Measurements from ENCODE around the gene CDH13.

CDH13 gene

DNA sequence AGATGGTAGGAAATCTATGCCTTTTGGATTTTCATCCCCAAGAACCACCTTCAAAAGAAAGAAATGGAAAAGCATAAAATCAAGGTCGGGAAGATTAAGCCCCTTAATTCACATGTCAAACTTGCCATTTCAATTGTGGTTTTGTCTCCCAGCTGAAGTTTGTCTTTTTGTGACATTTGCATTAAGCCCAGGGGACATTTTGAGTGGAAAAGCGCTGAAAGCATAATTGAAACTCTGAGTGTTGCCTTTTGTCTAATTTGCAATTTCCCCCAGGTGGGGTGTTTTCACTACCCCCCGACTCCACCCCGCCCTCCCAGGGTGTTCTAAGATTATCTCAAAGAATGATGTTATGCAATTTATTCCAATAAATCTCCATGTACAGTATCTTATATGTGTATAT is 396.2 kb downstream of the CDH13 start:
- in situ Hi-C loops (cut with MboI; ENCODE audit: low sequenced_read_pairs) = no loop called here

DNA sequence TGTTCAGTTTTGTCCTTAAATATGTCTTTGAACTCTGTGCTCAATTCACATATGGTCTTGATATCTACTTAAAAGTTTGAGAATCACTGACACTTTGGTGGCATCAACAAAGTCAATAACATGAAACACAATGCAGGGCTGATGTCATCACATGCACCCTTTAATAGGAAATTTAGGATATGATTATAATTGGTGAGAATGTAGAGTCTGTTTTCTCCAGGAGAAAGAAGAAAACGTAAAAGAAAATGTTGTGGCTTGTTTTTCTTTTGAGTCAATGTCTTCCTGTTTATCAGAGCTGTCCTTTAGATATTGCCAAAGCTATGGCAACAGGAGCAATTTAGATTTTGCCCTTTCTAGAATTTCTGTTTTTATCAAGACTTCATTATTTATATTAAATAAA is 396.9 kb downstream of the CDH13 start:
- in situ Hi-C loops (cut with MboI; ENCODE audit: low sequenced_read_pairs) = no loop called here

DNA sequence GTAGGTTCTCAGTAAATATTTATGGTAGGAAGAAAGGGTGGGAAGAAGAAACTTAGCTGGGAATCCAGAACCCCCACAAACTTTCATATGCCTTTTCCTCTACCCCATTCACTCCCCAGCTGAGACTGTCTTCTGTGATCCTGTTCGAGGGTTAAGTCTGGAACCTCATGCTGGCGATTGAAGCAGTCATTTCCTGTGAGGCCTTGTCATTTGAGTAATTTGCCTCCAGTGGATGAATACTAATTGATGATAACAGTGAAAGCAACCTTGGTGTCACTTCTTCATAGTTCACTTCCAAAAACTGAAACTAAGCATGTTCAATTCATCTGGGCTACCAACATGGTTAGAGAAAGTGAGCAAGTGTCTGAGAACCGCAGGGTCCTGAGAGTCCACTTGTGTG is 401.2 kb downstream of the CDH13 start:
- in situ Hi-C loops (cut with MboI; ENCODE audit: low sequenced_read_pairs) = no loop called here

DNA sequence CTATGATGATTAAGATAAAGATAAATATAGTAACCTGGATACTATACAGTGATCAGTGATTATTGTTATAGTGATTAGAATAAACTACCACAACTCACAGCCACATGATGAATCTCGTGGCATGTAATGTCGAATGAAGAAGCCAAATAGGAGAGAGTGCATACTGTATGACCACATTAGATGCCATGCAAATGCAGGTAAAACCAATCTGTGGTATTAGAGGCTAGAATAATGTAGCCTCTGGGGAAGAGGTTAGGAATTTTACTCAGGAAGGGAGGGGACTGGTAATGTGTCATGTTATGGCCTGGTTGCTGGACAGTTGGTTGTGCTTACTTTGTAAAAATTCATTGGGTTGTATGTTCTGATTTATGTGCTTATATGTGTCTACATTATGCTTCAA is 402.7 kb downstream of the CDH13 start:
- in situ Hi-C loops (cut with MboI; ENCODE audit: low sequenced_read_pairs) = no loop called here

DNA sequence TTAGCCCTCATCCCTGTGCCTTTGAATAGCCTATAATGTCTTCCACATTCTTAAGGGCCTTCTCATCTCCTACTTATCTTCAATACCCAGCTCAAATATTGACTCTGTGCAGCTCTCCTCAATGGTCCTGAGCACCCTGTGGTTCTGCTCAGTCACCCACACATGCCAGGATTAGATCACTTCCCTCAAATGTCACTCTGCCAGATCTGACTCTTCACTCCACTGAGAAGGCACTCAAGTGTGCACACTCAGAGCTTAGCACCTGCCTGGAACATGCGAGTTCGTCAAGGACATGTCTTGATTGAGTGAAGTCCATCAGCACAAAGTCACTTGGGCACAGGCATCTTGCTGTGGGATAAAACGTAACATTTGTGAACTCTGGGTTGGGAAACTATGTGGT is 404.8 kb downstream of the CDH13 start:
- in situ Hi-C loops (cut with MboI; ENCODE audit: low sequenced_read_pairs) = no loop called here

DNA sequence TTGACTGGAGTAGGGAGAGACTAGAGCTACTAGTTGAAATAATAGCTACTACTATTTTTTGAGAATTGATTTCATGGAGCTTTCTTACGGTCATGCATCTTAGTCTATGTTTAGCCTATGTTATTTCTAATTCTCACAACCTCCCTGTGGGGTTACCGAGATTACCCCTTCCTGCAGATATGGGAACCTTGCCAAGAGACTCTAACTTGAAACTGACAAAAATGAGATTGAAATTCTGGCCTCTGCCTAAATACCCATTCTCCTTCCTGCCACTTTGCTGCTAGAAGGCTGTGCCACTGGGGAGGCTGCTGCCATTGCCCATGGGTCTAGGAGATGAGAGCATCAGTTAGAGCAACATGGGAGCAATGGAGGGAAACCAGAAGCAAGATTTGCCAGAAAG is 410.3 kb downstream of the CDH13 start:
- in situ Hi-C loops (cut with MboI; ENCODE audit: low sequenced_read_pairs) = no loop called here

DNA sequence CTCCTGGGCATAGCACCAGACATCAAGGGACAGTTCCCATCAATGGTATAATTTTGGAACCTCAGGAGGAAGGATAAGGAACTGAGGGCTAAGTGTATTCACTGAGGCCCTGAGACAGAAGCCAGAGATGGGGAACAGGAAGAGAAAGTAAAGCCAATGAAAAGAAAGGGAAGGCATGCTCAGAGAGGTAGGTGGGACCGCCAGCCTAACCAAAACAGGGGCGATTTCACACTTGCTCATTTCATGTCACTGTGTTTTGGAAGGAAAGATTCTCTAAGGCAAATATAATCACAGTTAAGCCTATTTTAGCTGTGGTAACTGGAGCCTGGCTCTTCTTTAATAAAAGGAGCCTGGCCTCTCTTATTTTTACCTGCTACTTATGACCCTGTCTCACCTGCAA is 411.1 kb downstream of the CDH13 start:
- in situ Hi-C loops (cut with MboI; ENCODE audit: low sequenced_read_pairs) = no loop called here

DNA sequence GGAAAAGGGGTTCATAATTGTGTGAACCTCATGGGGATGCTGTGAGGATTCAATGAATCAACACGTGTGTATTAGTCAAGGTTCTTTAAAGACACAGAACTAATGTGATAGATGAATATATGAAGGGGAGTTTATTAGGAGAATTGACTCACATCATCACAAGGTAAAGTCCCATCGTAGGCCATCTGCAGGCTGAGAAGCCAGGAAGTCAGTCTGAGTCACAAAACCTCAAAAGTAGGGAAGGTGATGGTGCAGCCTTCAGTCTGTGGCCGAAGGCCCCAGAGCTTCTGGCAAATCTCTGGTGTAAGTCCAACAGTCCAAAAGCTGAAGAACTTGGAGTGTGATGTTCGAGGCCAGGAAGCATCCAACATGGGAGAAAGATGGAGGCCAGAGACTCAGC is 413.4 kb downstream of the CDH13 start:
- in situ Hi-C loops (cut with MboI; ENCODE audit: low sequenced_read_pairs) = no loop called here

DNA sequence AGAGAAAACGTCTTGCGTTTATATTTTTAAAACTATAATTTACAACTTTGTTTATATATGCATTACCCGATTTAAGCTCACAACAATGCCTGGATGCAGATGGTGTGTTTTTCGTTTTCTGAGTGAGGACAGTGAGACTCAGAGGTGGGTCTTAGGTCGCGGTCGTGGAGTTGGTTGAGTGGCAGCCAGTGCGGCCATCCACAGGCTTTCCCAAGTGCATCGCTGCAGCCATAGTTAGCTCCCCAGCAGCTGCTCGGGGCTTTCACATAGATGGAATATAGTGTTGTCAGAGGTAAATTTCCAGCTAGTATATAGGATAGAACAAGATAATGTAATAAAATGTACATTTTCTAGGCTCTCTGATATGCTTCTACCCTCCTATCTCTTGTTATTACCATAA is 417.8 kb downstream of the CDH13 start:
- in situ Hi-C loops (cut with MboI; ENCODE audit: low sequenced_read_pairs) = no loop called here

DNA sequence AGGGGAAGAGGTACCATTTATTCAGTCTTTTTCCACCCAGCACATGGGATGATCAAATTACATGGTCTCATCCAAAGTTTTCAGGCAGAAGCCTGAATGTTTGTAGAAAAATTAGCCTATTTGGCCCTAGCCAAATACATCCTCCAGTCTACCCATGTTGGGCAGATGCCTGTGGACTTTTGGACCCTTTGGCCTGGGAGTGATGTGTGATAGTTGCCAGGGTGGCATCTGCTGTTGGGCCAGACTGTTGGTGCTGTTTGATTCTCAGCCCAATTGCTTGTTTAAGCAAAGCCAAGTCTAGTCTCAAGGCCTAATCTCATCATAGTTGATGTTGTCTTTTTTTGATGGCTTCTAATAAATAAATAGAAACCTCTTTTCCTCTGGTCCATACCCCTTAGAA is 419.0 kb downstream of the CDH13 start:
- in situ Hi-C loops (cut with MboI; ENCODE audit: low sequenced_read_pairs) = no loop called here

DNA sequence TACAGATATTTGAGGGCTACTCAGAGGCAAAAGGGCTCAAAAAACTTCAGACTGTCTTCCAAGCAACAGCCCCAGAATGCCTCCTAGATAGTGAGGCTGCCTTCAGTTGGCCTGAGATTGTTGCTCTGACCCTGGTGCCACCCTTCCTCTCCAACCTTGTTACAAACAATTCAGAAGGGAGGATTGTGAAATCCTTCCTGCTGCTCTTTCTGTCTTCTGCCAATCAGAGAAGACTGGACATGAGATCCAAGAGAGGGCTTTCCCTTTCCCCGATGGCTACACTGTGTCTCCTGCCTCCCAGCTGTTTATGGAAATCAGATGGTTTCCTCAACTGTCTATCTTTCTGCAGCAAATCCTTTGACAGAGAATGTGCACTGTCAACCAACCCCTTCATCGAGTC is 419.9 kb downstream of the CDH13 start:
- in situ Hi-C loops (cut with MboI; ENCODE audit: low sequenced_read_pairs) = no loop called here

DNA sequence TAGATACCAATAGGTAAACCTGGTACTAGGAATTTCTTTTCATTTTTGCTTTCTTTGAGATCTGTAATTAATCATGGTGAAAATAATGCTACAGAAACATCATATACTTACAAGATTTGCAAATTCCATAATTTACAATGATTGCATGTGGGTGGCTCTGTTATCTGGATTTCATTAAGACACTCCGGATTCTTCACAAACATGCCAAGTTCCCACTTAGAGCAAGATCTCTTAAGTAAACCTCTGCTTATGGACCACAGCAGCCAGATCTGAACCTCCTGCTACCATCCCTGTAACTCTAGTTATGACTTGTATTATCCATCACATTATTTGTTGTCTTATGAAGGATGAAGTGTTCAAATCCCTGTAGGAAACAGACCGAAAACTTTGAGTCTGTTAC is 424.7 kb downstream of the CDH13 start:
- in situ Hi-C loops (cut with MboI; ENCODE audit: low sequenced_read_pairs) = no loop called here

DNA sequence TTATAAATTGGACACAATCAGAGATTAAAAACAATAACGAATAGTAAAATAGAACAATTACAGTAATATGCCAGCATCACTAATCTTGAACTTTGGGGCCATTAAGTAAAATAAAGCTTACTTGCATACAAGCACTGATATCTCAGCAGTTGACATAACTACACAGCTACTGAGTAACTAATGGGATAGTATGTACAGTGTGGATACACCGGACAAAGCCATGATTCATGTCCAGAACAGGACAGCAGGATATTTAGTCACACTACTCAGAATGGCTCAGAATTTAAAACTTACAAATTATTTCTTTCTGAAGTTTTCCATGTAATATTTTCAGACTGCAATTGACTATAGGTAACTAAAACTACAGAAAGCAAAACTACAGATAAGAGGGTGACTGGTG is 427.5 kb downstream of the CDH13 start:
- in situ Hi-C loops (cut with MboI; ENCODE audit: low sequenced_read_pairs) = no loop called here

DNA sequence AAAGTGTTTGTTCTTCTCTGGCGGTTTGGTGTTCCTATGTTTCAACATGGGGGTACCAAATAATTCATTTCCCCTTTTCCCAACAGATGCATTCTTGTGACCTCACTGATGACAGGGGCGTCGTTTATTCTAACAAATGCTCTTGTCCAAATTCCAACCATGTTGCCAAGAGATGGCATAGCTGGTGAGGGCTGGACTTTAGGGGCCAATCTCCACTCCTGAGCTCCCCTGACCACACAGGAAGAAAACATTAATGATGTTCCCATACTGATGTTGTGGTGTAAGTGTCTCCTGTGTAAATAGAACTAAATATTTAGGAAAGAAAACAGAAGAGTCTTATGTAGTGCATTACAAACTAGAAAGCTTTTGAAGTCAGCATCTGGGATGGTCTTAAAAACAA is 431.6 kb downstream of the CDH13 start:
- in situ Hi-C loops (cut with MboI; ENCODE audit: low sequenced_read_pairs) = no loop called here

DNA sequence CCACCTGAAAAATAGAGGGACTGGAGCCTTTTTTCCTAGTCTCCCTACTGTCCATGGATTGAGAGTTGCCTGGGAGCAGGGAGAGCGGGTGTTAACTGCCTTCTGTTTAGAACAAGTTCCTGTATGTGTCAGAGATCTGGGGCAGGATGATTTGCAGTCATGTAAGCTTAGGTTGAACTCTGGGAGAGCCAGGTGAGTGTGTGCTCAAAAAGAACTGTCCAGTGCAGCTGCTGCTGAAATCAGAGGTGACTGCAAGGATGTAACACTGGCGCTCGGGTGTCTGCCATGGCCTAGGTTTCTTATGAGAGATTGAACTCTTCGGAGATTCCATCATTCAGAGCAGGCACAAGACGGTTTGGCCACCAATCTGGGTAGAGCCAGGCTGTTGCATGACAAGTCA is 432.5 kb downstream of the CDH13 start:
- in situ Hi-C loops (cut with MboI; ENCODE audit: low sequenced_read_pairs) = no loop called here

DNA sequence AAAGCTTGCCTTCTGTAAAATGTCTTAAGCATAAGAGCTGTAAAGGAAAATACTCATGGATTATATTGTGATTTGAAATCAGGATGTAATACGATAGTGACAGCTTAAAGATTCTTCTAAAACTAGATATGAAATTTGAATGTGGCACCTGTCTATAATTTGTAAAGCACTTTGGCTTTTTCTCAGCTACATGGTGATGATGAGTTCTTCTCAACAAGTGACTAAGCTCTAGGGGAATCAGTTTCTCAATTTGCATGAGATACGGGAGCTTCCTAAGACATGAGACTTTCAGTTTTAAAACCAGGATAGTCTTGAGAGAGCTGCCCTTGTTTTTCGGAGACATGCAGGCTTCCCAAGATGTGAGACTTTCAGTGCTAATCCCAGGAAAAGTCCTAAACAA is 439.2 kb downstream of the CDH13 start:
- in situ Hi-C loops (cut with MboI; ENCODE audit: low sequenced_read_pairs) = no loop called here

DNA sequence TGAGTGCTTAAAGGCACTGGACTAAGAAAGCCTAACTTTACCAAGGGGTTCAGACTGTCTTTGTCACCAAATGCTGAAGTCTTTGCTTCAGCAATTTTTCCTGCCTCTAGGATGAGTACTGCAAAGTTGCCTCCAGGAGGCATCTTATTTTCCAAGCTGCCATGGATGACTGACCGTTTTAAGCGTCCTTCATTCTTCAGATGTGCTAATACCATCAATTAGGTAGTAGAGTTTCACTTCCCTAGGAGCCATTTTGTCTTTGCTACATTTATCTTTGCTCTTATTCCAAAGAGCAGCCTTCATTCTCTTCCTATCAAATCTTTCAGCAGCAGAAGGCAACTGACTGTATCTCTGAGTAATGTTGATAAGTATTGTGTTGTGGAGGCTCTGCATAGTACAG is 440.1 kb downstream of the CDH13 start:
- in situ Hi-C loops (cut with MboI; ENCODE audit: low sequenced_read_pairs) = no loop called here

DNA sequence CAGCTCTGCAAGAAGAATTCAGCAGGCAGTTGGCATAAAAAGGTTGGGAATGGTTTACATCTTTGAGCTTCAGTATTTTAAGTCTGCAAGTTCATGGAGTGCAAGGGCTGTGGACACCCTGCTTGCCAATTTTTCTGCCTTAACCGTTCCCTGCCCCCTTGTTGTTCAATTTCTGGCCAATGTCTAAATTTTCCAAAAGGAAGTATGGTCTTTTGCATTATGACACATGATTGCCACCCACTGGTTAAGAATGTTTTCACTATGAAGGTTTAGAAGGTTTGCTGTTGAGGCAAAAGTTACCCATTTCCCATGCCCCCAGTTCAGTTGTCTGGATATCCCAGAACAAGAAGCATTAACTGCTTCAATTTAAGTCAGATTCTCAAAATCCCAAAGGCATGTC is 441.9 kb downstream of the CDH13 start:
- in situ Hi-C loops (cut with MboI; ENCODE audit: low sequenced_read_pairs) = no loop called here

DNA sequence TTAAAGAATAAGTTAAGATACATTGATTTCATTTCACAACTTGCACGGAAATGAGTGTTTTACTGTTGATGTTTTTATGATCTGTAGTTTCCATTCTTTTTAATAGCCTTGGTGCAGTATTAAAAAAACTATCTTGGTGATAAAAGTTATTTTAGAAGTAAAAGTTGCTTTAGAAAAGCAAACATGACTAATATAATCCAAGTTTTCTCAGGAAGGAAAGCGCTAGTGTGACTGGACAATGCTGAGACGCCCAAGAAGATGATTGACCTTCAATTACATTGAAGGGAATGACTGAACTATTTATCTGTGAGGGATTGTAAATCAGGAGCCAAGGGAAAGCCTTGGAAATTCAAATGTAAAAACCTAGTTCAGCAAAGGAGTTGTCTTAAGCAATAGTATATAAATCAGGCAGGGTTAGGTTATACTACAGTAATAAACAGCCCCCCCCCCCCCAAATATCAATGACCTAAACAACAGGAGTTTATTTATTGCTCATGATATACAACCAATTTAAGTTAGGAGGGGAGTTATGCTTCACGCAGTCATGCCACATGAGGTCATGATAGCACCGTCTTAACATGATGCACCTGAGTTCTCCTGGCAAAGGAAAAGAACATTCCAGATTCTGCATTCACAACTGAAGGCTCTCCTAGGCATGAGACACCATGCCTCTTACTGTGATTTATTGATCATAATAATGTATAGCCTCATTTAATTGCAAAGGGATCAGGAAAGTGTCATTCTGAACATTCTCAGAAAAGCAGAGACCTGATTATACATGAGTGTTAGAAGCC is 443.8 kb downstream of the CDH13 start:
- in situ Hi-C loops (cut with MboI; ENCODE audit: low sequenced_read_pairs) = no loop called here

DNA sequence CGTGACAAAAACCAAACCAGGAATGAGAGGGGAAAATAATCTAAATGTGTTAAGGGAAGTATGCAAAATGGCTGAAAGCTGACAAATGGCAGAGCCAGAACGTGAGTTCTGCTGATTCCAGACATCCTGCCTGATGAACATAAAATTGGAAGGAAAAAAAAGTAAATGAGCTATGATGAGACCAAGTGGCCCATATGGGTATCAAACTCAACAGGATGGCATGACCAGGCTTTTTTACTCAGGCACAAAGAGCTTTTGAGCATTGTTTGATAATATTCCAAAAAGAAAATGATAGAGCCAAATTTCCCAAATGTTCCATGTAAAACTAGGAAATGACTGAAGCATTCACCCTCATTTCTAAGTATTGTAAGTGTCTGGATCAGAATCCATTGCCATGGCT is 449.2 kb downstream of the CDH13 start:
- in situ Hi-C loops (cut with MboI; ENCODE audit: low sequenced_read_pairs) = no loop called here

DNA sequence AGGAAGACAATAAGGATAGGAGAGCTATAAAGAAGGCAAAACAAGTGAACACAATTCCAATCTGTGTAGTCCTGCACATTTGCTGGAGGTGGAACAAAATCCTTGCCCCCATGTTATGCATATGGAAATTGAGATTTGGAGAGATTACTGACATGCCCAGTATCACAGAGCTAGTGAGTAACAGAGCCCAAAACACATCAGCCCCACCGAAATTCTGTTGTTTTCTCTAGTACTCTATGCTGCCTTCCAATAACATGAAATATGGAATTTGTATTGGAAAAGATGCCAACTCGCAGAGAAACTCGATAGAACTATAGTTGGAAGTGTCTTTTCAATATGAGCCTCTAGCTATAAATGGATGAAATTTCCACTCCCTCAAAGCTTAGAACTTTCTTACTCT is 456.6 kb downstream of the CDH13 start:
- in situ Hi-C loops (cut with MboI; ENCODE audit: low sequenced_read_pairs) = no loop called here

DNA sequence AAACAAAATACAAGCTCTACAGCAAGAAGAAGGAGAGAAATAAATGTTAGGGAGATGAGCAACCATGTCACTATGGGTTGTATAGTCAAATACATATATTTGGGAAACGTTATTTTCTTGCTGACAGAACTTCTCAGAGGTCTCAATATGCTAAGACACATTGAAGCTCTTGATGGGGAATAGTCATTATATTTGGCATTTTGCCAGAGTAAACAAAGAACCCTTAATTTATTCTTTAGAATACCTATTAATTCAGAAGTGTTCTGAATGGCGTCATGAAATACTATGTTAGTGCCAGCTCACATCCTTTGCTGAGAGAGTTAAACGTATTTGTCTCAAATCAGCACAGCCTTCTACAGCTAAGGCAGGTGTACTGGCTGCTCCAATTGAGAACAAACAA is 458.9 kb downstream of the CDH13 start:
- in situ Hi-C loops (cut with MboI; ENCODE audit: low sequenced_read_pairs) = no loop called here

DNA sequence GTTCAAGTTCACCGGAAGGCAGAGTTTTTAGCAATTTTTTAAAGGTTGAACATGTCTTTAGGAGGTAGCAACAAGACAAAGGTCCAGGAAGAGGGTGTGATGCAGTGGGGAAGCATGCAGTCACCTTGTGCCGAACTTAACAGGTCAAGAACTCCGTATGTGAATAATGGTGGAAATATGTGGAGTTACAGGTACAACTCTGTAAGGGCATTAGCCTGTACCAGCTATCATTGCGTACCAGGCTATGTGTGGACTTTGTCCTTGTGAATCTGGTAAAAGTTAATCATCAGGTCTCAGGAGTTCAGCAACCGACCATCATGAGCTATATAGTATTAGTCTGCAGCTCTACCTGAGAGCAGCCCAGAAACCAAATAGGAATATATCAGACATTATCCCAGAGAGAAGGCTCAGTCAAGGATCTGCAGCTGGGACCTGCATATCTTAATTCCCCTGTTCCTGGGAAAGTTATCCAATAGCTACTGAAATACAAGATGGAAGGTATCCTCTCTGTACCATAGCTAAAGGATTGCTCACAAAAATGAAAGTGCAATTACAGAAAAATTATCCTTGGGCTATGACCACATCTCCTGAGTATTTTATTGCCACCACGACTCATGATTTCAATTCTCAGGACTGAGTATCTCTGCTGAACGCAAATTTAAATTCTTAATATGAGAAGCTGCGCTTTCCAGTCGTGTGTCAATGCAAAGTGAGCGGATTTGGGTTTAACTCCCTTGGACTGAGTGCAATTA is 469.3 kb downstream of the CDH13 start:
- in situ Hi-C loops (cut with MboI; ENCODE audit: low sequenced_read_pairs) = no loop called here
